HG03558 (cell line): ENCODE measurements around the gene SELENOI.
"Not testable (repeated sequence)": the region's sequence is repeated elsewhere in the genome, so short reads cannot be mapped to it uniquely, and the experiment has no call there.

ENCODE experiments used
- ATAC-seq: cut with Tn5 transposase; IDR thresholded peaks from one replicate; pipeline ENCODE4 v1.9.1; 2021; ENCODE audit warnings: moderate number of reproducible peaks; ENCODE audit not compliant: unreplicated experiment; ENCODE audit errors: extremely low read depth

Gene SELENOI

DNA sequence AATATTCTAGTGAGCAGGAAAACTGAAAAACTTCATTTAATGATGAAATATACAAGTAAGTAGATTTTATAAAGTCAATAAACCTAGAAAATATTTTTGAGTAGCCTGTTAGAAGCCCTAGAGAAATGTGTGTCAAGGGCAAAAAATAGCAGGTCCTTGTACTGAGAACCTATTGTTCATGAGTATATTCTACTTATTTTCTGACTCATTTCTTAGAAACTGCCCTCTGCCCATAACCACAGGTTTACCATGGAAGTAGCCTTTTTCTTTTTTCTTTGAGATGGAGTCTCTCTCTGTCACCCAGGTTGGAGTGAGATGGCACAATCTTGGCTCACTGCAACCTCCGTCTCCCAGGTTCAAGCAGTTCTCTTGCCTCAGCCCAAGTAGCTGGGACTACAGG, 19.4 kb upstream of the SELENOI start:
- no peak for ATAC-seq

DNA sequence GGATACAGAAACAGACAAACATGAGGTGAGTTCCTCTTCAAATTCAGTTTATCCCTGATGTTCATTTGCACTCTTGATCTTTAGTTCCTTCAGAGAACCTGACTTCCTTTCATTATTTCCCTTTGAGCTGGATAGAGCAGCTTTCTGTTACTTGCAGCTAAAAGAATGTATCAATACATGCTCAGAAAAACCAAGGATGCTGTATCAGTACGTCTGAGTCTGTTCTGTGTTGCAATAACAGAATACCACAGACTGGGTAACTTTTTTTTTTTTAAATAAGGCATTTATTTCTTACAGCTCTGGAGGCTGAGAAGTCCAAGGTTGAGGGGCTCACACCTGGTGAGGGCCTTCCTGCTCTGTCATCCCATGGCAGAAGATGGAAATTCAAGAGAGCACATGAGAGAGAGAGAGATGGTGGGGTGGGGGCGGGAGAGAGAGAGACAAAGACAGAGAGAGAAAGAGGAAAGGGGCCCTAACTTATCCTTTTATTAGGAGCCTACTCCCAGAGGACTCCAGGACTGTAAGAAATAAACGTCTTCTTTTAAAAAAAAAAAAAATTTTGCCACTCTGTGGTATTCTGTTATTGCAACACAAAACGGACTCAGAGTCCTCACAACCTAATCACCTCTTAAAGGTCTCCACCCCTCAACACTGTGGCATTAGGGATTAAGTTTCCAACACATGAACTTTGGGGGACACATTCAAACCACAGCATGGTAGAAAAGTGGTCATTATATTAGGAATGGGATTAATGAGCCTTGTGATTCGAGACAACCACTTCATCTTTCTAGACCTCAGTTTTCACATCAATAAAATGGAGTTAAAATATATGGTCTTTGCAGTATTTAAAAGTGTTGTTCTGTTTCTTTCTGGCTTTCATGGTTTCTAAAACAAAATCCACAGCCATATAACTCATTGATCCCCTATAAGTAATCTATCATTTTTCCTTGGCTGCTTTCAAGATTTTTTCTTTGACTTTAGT, 18.4 kb upstream of the SELENOI start:
- no peak for ATAC-seq

DNA sequence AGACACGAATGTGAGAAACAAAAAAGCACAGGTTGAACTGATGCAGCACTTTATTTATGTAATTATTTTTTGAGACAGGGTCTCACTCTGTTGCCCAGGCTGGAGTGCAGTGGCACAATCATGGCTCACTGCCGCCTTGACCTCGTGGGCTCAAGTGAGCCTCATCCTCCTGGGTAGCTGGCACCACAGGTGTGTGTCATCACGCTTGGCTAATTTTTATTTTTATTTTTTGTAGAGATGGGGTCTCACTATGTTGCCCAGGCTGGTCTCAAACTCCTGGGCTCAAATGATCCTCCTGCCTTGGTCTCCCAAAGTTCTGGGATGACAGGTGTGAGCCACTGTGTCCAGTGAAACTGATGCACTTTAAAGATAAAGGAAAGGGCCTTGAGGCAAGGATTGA, 16.9 kb upstream of the SELENOI start:
- not testable (repeated sequence) for ATAC-seq

DNA sequence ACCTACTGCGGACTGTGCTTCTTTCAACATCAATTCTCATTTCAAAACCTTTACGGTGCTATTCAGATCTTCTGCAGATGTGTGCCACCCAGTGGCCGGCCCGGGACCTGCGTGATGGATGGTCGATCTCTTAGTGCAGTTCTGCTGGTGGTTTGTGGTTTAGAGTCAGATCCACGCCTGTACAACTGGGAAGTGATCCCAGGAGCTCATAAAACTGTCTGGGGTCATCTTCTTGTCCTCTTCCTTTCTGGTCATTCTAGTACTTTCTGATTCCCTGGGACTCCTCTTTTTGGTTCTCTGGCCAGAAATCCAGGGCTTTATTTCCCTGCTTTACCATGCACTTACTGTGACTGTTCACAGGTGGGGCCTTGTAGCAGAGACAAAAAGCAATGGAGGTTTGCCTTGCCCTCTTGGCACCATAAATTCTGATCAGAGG, 15.8 kb upstream of the SELENOI start:
- ATAC-seq, result no peak

DNA sequence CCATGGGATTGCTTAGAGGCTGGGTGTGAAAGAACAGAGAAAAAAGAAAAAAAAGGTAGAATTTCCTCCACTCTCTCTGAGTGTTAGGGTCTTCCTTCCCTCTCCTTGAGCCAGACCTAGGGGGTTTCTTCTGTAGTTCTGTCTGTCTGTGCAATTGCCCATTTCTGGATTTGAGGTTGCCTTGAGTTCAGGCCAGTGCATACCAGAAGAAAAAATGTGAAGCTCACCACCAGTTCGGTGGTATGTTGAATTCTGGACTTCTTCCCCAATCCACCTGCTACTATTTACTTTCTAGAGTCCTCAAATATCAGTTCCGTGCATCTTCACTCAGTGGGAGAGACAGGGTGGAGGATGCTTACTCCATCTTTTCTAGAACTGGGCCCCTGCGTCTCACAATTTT, 15.3 kb upstream of the SELENOI start:
- no peak for ATAC-seq

DNA sequence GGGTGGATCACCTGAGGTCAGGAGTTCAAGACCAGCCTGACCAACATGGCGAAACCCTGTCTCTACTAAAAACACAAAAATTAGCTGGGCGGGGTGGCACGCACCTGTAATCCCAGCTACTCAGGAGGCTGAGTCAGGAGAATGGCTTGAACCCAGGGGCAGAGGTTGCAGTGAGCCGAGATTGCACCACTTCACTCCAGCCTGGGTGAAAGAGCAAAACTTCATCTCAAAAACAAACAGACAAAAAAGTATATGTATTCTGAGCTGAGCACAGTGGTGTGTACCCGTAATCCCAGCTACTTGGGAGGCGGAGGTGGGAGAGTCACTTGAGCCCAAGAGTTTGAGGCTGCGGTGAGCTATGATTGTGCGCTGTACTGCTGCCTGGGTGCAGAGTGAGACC, 14.6 kb upstream of the SELENOI start:
- not testable (repeated sequence) for ATAC-seq

DNA sequence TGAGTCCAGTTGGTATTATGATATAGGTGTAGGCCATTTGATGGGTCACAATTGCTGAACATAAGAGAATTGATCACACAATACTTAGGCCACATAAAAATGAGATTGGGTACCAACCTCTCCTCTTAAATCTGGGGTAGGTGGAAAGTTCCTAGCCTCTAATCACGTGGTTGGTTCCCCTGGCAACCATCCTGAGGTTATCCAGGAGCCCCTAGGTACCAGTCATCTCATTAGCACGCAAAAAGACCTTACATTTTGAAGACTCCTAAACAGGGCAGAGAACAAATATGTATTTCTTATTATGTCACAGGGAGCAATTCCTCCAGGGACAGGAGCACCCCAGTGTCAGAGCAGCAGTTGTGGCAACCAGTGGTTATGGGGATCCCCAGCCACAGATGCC, 12.7 kb upstream of the SELENOI start:
- ATAC-seq, result no peak

DNA sequence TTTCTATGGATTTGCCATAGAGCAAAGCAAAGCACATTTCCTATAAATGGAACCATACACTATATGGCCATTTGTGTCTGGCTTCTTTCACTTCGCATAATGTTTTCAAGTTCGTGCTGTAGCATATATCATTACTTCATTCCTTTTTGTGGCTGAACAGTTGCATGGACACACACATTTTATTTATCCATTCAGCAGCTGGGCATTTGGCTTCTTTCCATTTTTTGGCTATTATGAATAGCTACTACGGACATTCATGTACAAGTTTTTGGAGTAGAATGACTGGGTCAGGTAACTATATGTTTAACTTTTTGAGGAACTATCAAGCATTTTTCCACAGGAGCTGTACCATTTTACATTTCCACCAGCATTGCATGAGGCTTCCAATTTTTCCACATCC, 10.7 kb upstream of the SELENOI start:
- no peak for ATAC-seq

DNA sequence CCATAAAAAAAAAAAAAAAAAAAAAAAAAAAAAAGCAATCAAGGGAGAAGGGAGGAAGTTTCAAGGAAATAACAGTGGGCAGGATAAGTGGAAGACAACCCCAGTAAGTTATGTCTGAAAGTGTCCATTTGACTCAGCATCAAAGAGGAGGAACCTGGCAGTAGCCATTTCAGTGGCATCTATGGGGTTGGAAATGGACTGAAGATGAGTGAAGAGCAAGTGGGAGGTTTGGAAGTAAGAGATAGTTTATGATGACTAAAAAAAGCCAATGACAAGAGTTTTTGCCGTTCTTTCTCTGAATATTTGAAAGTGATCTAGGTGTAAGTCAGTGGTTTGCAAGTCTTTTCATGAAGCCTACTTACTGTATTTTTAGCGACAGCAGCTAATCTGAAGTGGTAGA, 9.2 kb upstream of the SELENOI start:
- no peak for ATAC-seq

DNA sequence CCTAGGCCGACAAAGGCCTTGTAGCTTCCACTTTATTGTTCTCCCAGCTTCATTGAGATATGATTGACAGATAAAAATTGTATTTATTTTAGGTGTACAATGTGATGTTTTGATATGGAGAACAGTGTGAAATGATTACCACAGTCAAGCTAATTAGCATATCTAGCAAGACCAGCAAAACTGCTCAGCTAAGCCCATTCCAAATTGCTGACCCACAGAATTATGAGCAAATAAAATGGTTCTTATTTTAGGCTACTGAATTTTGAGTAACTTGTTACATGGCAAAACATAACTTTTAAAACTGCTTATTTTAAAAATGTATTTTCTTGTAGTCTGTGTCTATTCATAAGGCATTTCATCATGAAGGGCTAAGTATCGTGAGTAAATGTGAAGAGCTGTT, 8.6 kb upstream of the SELENOI start:
- ATAC-seq, result no peak

DNA sequence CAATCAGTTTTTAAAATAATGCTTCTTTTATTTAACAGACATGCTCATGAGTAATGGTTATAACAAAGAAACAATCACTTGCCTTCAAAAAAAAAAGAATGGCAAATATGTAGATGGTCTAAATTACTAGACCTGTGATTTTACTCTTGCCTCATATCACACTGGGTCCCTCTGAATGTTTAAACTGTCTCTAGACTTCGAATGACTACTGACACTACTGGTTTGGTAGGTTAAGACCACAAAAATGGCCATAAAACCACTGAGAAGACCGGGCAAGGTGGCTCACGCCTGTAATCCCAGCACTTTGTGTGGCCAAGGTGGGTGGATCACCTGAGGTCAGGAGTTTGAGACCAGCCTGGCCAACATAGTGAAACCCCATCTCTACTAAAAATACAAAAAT, 5.1 kb upstream of the SELENOI start:
- ATAC-seq, result no peak

DNA sequence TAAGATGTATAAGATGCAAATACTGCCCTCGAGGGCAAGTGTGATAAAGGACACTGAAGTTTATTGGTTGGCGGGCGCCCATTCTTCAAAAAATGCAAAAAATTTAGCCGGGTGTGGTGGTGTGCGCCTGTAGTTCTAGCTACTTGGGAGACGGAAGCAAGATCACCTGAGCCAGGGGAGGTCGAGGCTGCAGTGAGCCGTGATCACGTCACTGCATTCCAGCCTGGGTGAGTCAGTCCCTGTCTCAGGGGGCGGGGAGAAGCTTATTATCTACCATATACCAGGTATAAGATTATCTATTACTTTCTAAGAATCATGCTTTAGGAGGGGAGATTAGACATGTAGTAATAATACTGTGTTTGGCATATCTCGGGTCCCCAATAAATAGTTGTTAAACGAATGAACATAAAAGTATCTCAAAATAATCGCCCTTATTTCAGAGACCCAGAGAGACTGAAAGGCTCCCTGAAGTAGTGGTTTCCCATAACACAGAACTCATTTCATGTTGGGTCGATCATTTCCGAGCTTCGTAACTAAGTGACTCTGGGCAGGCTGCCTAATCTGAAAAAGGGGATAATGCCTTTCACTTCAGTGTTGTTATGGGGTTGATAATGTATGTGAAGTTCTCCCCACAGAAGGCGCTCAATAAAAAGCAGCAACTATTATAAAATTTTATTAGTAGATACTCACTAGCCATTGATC, 1.2 kb upstream of the SELENOI start:
- no peak for ATAC-seq

DNA sequence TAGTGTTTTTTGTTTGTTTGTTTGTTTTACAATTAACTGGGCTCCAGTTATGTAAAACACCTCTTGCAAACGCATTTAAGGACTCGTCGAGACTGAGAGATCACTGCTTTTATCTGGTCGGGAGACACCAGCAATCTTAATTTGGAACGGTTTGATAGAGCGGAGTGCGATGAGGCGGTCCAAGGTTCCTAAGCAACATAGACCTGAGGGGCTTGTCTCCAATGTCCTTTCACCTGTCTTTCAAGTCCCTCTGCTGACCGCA, 729 bp upstream of the SELENOI start:
- no peak for ATAC-seq

DNA sequence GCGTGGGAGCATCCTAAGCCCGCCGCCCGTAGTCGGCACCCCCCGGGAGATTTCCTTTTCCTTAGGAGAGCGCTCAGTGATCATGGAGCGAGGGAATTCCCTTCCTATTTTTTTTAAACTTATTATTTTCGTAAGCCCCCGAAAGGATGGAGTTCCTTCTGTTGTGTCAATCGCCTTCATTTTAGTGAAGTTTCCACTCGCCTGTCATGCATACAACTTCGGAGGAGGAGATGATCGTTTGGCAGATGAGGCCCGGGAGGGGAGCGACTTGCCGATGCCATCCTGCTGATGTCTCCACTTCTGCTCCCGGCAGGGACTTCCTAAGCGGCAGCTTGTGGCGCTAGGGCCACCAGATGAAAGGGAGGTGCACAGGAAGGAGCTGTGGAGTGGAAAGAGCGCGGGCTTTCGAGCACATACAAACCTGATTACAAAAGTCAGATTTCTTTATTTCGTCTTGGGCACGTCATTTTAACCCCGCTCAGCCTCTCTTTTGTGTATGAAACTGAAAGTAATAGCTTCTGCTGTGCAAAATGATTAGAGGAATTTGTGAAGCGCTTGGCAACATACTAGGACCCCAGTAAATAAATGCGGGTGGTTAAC, 611 bp downstream of the SELENOI start, which contains the start of gene ADGRF3:
TSS of gene ADGRF3 (minus strand) at position 336 of the 600 bp plus-strand sequence. CDS start 555 bp downstream, outside the sequence.
- no peak for ATAC-seq

DNA sequence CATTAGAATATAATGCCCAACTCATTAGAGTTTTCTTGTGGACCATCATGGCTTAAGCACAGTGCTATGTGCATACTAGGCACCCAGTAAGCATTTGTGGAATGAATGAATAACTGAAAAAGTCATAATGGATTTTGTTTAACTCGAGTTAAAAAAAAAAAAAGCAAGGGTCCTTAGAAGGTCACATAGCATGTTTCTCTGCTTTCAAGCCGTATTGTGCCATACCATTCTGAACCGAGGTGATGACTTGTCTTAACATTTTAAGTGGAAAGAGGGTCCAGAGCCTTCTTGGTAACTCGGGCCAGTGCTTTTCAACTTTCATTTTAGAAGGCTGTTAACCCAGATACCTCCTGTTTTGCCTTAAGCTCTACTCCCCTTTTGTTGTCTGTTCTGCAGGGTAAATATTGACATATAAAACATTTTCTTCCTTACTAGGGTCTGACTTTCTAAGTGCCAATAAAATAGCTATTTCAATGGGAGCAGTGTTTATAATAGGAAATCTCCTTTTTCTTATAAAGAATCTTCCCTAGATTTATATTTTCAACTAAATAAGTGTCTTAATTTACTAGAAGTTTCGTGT, 1.4 kb downstream of the SELENOI start:
- ATAC-seq, result no peak

DNA sequence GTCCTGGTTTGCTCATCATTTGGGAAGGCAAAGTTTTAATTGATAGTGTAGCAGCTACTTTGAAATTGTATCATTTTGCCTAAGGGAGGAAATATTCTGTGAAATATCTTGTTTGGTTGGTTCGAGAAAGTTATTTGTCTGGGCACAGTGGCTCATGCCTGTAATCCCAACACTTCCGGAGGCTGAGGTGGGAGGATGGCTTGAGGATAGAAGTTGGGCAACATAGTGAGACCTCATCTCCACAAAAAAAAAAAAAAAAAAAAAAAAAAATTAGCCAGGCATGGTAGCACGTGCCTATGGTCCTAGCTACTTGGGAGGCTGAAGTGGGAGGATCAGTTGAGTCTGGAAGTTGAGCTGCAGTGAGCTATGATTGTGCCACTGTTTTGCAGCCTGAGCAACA, 3.7 kb downstream of the SELENOI start:
- ATAC-seq, result no peak

DNA sequence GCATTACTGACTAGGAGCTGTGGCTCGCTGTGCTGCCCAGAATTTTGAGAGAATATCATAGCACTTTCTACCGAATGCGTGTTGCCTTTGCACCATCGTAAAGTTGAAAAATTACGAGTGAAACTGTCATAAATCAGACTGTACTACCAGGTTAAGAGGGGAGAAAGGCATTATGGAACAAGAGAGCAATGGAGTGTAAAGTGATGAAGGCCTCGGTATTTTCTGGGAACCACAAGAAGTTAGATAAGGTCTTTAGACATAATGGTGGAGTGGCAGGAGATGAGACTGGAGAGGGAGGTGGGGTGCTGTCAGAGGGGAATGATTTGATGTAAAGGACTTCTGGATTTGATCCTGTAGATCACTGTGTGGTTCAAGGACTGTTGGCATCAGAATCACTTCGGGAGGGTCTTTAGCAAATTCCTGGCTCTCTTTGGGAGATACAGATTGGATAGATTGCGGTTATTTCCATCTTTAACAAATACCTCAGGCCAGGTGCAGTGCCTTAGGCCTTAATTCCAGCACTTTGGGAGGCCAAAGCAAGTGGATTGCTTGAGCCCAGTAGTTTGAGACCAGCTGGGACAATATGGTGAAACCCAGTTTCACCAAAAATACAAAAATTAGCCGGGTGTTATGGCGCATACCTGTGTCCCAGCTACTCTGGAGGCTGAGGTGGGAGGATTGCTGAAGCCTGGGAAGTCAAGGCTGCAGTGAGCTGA, 5.6 kb downstream of the SELENOI start:
- ATAC-seq, result no peak

DNA sequence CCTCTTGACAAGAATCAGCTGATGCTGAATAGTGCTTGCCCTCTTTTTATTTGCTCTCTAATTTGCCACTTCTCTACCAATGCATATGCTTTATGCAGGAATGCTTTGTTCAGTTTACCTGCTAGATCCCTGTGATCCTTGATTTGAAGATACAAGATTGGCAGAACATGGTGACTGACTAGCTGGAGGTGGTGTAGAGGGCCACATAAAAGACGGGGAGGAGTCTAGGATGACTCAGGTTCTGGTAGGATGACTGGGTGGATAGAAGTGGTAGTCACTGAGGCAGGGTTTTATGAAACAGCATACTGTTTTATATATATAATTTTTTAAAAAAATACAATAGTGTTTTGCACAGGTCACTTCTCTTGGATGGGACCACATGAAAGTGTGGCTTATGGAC, 6.9 kb downstream of the SELENOI start:
- no peak for ATAC-seq

DNA sequence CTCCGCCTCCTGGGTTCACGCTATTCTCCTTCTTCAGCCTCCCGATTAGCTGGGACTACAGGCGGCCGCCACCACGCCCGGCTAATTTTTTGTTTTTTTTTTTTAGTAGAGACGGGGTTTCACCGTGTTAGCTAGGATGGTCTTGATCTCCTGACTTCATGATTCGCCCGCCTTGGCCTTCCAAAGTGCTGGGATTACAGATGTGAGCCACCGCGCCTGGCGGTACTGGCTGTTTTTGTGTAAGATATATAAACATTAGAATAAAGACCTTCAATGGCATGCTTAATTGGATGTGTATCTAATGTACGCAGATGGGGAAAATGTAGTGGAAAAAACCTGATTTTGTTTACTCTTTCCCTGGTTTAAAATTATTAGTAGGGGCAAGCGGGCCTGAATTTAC, 8.5 kb downstream of the SELENOI start:
- not testable (repeated sequence) for ATAC-seq
